ENCODE results near the gene C2CD3.

The C2CD3 gene

GRCh38 chr11:74018331-74019005, 152.3 kb downstream of the C2CD3 start:
- no peak for DNase-seq (ENCODE audit: low spot score)

GRCh38 chr11:74017631-74018030, 153.2 kb downstream of the C2CD3 start:
- DNase-seq (ENCODE audit: low spot score), result no peak

GRCh38 chr11:74015919-74016684, 154.7 kb downstream of the C2CD3 start:
- peak; percentile 25 for DNase-seq (ENCODE audit: low spot score)

- no peak for DNase-seq (ENCODE audit: low spot score)
Measured at GRCh38 chr11:74014880-74015279, 155.9 kb downstream of the C2CD3 start.

- DNase-seq (ENCODE audit: low spot score), result no peak
Measured at GRCh38 chr11:74013141-74013540, 157.7 kb downstream of the C2CD3 start.

- no peak for DNase-seq (ENCODE audit: low spot score)
Measured at GRCh38 chr11:74012074-74012809, 158.6 kb downstream of the C2CD3 start.

- DNase-seq (ENCODE audit: low spot score), result peak; percentile 85
Measured at GRCh38 chr11:74011360-74012073, 159.3 kb downstream of the C2CD3 start.

GRCh38 chr11:74010306-74011300, 160.2 kb downstream of the C2CD3 start:
- no peak for DNase-seq (ENCODE audit: low spot score)

- no peak for DNase-seq (ENCODE audit: low spot score)
Measured at GRCh38 chr11:74009675-74010305, 161.0 kb downstream of the C2CD3 start.

GRCh38 chr11:74009230-74009547, 161.6 kb downstream of the C2CD3 start:
- no peak for DNase-seq (ENCODE audit: low spot score)

GRCh38 chr11:74008373-74009229, 162.2 kb downstream of the C2CD3 start, which contains the start of gene UCP3:
Gene UCP3 (minus strand): TSS chr11:74009085. CDS start chr11:74007042, 2,043 bp downstream.
- DNase-seq (ENCODE audit: low spot score), result no peak

GRCh38 chr11:74007691-74008372, 163.0 kb downstream of the C2CD3 start:
- no peak for DNase-seq (ENCODE audit: low spot score)

GRCh38 chr11:74006743-74007304, 164.0 kb downstream of the C2CD3 start:
- no peak for DNase-seq (ENCODE audit: low spot score)

- no peak for DNase-seq (ENCODE audit: low spot score)
Measured at GRCh38 chr11:74005721-74006517, 164.9 kb downstream of the C2CD3 start.

GRCh38 chr11:74004759-74005615, 165.8 kb downstream of the C2CD3 start:
- peak; percentile 91 for DNase-seq (ENCODE audit: low spot score)

GRCh38 chr11:74004046-74004695, 166.6 kb downstream of the C2CD3 start:
- no peak for DNase-seq (ENCODE audit: low spot score)
